Neuronal stem cell (in vitro differentiated cells): ENCODE measurements around the gene PEX13.

ENCODE experiments used
- DNase-seq: peaks from one replicate; pipeline ENCODE4 v3.0.0-alpha.2; 2013; ENCODE audit warnings: low spot score
- H2AFZ ChIP-seq: one replicate; pipeline ENCODE4 v1.6.1; 2013; ENCODE audit warnings: mild to moderate bottlenecking, low read length, inconsistent platforms
- H2AK5ac ChIP-seq: 2 replicates; pipeline ENCODE4 v1.6.1; 2013; ENCODE audit warnings: low read depth, mild to moderate bottlenecking, inconsistent platforms, low read length, moderate library complexity, mixed read lengths
- H2BK120ac ChIP-seq: 2 replicates; pipeline ENCODE4 v1.6.1; 2013; ENCODE audit warnings: low read depth, mild to moderate bottlenecking, inconsistent platforms, low read length, moderate library complexity, mixed read lengths
- H2BK12ac ChIP-seq: one replicate; pipeline ENCODE4 v1.6.1; 2013; ENCODE audit warnings: low read length, inconsistent platforms
- H2BK15ac ChIP-seq: 2 replicates; pipeline ENCODE4 v1.6.1; 2013; ENCODE audit warnings: mild to moderate bottlenecking, low read length, inconsistent platforms, mixed read lengths
- H2BK5ac ChIP-seq: one replicate; pipeline ENCODE4 v1.6.1; 2013; ENCODE audit warnings: inconsistent platforms, mild to moderate bottlenecking, low read length, moderate library complexity
- H3K14ac ChIP-seq: one replicate; pipeline ENCODE4 v1.6.1; 2013; ENCODE audit warnings: low read length, inconsistent platforms
- H3K18ac ChIP-seq: 2 replicates; pipeline ENCODE4 v1.6.1; 2013; ENCODE audit warnings: low read length, inconsistent platforms
- H3K23ac ChIP-seq: 2 replicates; pipeline ENCODE4 v1.6.1; 2013; ENCODE audit warnings: low read depth, mild to moderate bottlenecking, mixed read lengths, low read length, inconsistent platforms; ENCODE audit not compliant: poor library complexity
- H3K27ac ChIP-seq: replicated peaks from 3 replicates; pipeline ENCODE4 v1.5.1; 2013; ENCODE audit warnings: low read length, inconsistent platforms
- H3K27me3 ChIP-seq, 3 experiments: 2 replicates each; pipeline ENCODE4 v1.6.1; 2013; ENCODE audit warnings: low read length in 3 of 3, mild to moderate bottlenecking in 2 of 3, inconsistent platforms in 1 of 3, low read depth in 1 of 3, mixed read lengths in 1 of 3, moderate library complexity in 1 of 3; ENCODE audit not compliant: control insufficient read depth in 3 of 3, insufficient read depth in 3 of 3
- H3K36me3 ChIP-seq, 2 donors: replicated peaks in 1 of 2; 2 replicates each; pipeline ENCODE4 v1.6.1; 2013; ENCODE audit warnings: low read length in 2 of 2; ENCODE audit not compliant: control insufficient read depth in 2 of 2, insufficient read depth in 2 of 2
- H3K4ac ChIP-seq: 2 replicates; pipeline ENCODE4 v1.6.1; 2013; ENCODE audit warnings: inconsistent platforms, mild to moderate bottlenecking, low read length, moderate library complexity
- H3K4me1 ChIP-seq, 2 donors: 1 replicate in 1 of 2; 2 replicates in 1 of 2; pipeline ENCODE4 v1.6.1; 2013; ENCODE audit warnings: low read length in 2 of 2, low read depth in 1 of 2; ENCODE audit not compliant: control insufficient read depth in 2 of 2, insufficient read depth in 1 of 2
- H3K4me2 ChIP-seq: one replicate; pipeline ENCODE4 v1.6.1; 2013; ENCODE audit warnings: mild to moderate bottlenecking, low read length, inconsistent platforms; ENCODE audit not compliant: insufficient read depth, poor library complexity, severe bottlenecking
- H3K4me3 ChIP-seq, 2 donors: 2 replicates each; pipeline ENCODE4 v1.5.1; 2013; ENCODE audit warnings: low read length in 2 of 2, mild to moderate bottlenecking in 2 of 2, inconsistent platforms in 1 of 2, moderate library complexity in 1 of 2
- H3K79me1 ChIP-seq: one replicate; pipeline ENCODE4 v1.6.1; 2013; ENCODE audit warnings: low read depth, mild to moderate bottlenecking, inconsistent platforms, low read length, moderate library complexity
- H3K9ac ChIP-seq: one replicate; pipeline ENCODE4 v1.6.1; 2013; ENCODE audit warnings: mild to moderate bottlenecking, low read depth, low read length, inconsistent platforms; ENCODE audit not compliant: poor library complexity
- H3K9me3 ChIP-seq, 2 donors: replicated peaks in 1 of 2; 2 replicates each; pipeline versions ENCODE3 to v1.6.1; 2013; ENCODE audit warnings: low read length in 2 of 2, mild to moderate bottlenecking in 2 of 2, inconsistent platforms in 1 of 2, low read depth in 1 of 2, mixed read lengths in 1 of 2, moderate library complexity in 1 of 2; ENCODE audit not compliant: control insufficient read depth in 2 of 2, insufficient read depth in 1 of 2
- H4K8ac ChIP-seq: one replicate; pipeline ENCODE4 v1.6.1; 2013; ENCODE audit warnings: low read depth, mild to moderate bottlenecking, inconsistent platforms, low read length, moderate library complexity
- H4K91ac ChIP-seq: one replicate; pipeline ENCODE4 v1.6.1; 2013; ENCODE audit warnings: low read length, low read depth, mild to moderate bottlenecking, inconsistent platforms; ENCODE audit not compliant: poor library complexity
- WGBS, 2 donors: extraction: QIAGEN DNeasy Blood & Tissue Kit; methylation state at CpG; one replicate each; pipeline ENCODE4 v1.1.7; 2013; ENCODE audit warnings: missing lambda C conversion rate in 2 of 2, mixed read lengths in 1 of 2; ENCODE audit not compliant: insufficient read length in 2 of 2, insufficient replicate concordance in 1 of 2; ENCODE audit errors: extremely low coverage in 2 of 2; 5-methylcytosine and 5-hydroxymethylcytosine counted together

Gene PEX13

GRCh38 chr2:60992985-60993392, 24.5 kb upstream of the PEX13 start:
- no peak overlapping the region for H3K18ac ChIP-seq
- WGBS, 2 donors: no CpG with 5 or more reads among the region's 7 CpGs
- no peak overlapping the region for H2AFZ ChIP-seq
- no peak overlapping the region for H2AK5ac ChIP-seq
- H3K14ac ChIP-seq: no peak overlapping the region
- no peak overlapping the region for H3K9ac ChIP-seq
- no peak overlapping the region for H3K4me3 ChIP-seq
- H2BK15ac ChIP-seq: no peak overlapping the region
- H2BK120ac ChIP-seq: no peak overlapping the region
- H4K91ac ChIP-seq: no peak overlapping the region
- H3K27me3 ChIP-seq: no peaks in the 10 kb centered on the region
- H4K8ac ChIP-seq: no peak overlapping the region
- no peak overlapping the region for H2BK12ac ChIP-seq
- no peaks in the 10 kb centered on the region for H3K79me1 ChIP-seq
- peaks cover 0 to 16% of the 10 kb centered on the region in 2 donors for H3K9me3 ChIP-seq
- no peaks in the 10 kb centered on the region for H3K4me1 ChIP-seq
- no peak for DNase-seq
- H3K4me2 ChIP-seq: no peak overlapping the region
- no peak overlapping the region for H3K4ac ChIP-seq
- no peak overlapping the region for H2BK5ac ChIP-seq
- no peaks in the 10 kb centered on the region for H3K36me3 ChIP-seq
- H3K27ac ChIP-seq: no peak overlapping the region
- no peak overlapping the region for H3K23ac ChIP-seq

- Histone ChIP-seq H3K4ac (no peak overlapping the region), H3K4me3 (no peak overlapping the region), H2BK15ac (no peak overlapping the region), H3K4me2 (no peak overlapping the region), H3K27me3 (no peaks in the 10 kb centered on the region), H3K9me3 (peaks cover 0 to 16% of the 10 kb centered on the region in 2 donors), H2AFZ (no peak overlapping the region), H4K8ac (no peak overlapping the region), H4K91ac (no peak overlapping the region), H3K18ac (no peak overlapping the region), H3K23ac (no peak overlapping the region), H3K9ac (no peak overlapping the region), H2BK5ac (no peak overlapping the region), H3K79me1 (no peaks in the 10 kb centered on the region), H2AK5ac (no peak overlapping the region), H3K14ac (no peak overlapping the region), H3K27ac (no peak overlapping the region), H2BK12ac (no peak overlapping the region), H3K4me1 (no peaks in the 10 kb centered on the region), H3K36me3 (no peaks in the 10 kb centered on the region), H2BK120ac (no peak overlapping the region)
- DNase-seq: no peak
These were observed 23.4 kb upstream of the PEX13 start for GRCh38 chr2:60994131-60994530.

GRCh38 chr2:60998628-60999545, 18.6 kb upstream of the PEX13 start:
- Histone ChIP-seq H2BK15ac (no peak overlapping the region), H3K36me3 (no peaks in the 10 kb centered on the region), H3K27ac (no peak overlapping the region), H2AFZ (no peak overlapping the region), H3K23ac (no peak overlapping the region), H3K27me3 (no peaks in the 10 kb centered on the region), H3K4me2 (no peak overlapping the region), H3K4ac (no peak overlapping the region), H2BK12ac (no peak overlapping the region), H2BK5ac (no peak overlapping the region), H3K79me1 (no peaks in the 10 kb centered on the region), H2AK5ac (no peak overlapping the region), H3K14ac (no peak overlapping the region), H3K4me3 (no peak overlapping the region), H3K9me3 (no peaks in the 10 kb centered on the region), H3K4me1 (no peaks in the 10 kb centered on the region), H3K18ac (no peak overlapping the region), H2BK120ac (no peak overlapping the region), H4K8ac (no peak overlapping the region), H4K91ac (no peak overlapping the region), H3K9ac (no peak overlapping the region)
- peak; percentile 29 for DNase-seq
- WGBS, 2 donors: no CpG with 5 or more reads among the region's 4 CpGs

- Histone ChIP-seq H3K4ac (no peak overlapping the region), H3K14ac (no peak overlapping the region), H3K9ac (no peak overlapping the region), H3K79me1 (no peaks in the 10 kb centered on the region), H2BK5ac (no peak overlapping the region), H2BK12ac (no peak overlapping the region), H4K8ac (no peak overlapping the region), H3K27ac (no peak overlapping the region), H2AFZ (no peak overlapping the region), H3K23ac (no peak overlapping the region), H3K27me3 (no peaks in the 10 kb centered on the region), H4K91ac (no peak overlapping the region), H3K4me2 (no peak overlapping the region), H2AK5ac (no peak overlapping the region), H3K18ac (no peak overlapping the region), H2BK15ac (no peak overlapping the region), H3K4me1 (no peaks in the 10 kb centered on the region), H2BK120ac (no peak overlapping the region), H3K9me3 (no peaks in the 10 kb centered on the region), H3K4me3 (no peak overlapping the region), H3K36me3 (no peaks in the 10 kb centered on the region)
- no CpG with 5 or more reads among the region's 3 CpGs for WGBS, 2 donors
- DNase-seq: no peak
These were observed 11.8 kb upstream of the PEX13 start for GRCh38 chr2:61005736-61006135.
